Hepatocyte (in vitro differentiated cells): ENCODE results near the gene TFDP2.
"Not testable (repeated sequence)": the region's sequence is repeated elsewhere in the genome, so short reads cannot be mapped to it uniquely, and the experiment has no call there.

Source experiments
- EZH2 ChIP-seq: fragments of 200-600 bp; sonication (generic); IDR thresholded peaks from 2 replicates; pipeline ENCODE4 v1.6.1; 2016; ENCODE audit warnings: antibody characterized with exemption, mild to moderate bottlenecking, borderline replicate concordance
- EZH2phosphoT487 ChIP-seq: fragments of 200-600 bp; sonication (generic); IDR thresholded peaks from one replicate; pipeline ENCODE4 v1.6.1; 2018; ENCODE audit warnings: antibody characterized with exemption, mild to moderate bottlenecking, low read depth, moderate library complexity; ENCODE audit not compliant: unreplicated experiment, severe bottlenecking
- TF ChIP-seq, protein P1 (sequence below): fragments of 200-600 bp; sonication (generic); IDR thresholded peaks from 2 replicates; pipeline ENCODE4 v1.5.1; 2016; ENCODE audit warnings: antibody characterized with exemption, mild to moderate bottlenecking; ENCODE audit not compliant: poor library complexity

GRCh38 chr3:142088925-142089324 lies 60.4 kb downstream of the TFDP2 start:
- TF ChIP-seq, protein P1, sequence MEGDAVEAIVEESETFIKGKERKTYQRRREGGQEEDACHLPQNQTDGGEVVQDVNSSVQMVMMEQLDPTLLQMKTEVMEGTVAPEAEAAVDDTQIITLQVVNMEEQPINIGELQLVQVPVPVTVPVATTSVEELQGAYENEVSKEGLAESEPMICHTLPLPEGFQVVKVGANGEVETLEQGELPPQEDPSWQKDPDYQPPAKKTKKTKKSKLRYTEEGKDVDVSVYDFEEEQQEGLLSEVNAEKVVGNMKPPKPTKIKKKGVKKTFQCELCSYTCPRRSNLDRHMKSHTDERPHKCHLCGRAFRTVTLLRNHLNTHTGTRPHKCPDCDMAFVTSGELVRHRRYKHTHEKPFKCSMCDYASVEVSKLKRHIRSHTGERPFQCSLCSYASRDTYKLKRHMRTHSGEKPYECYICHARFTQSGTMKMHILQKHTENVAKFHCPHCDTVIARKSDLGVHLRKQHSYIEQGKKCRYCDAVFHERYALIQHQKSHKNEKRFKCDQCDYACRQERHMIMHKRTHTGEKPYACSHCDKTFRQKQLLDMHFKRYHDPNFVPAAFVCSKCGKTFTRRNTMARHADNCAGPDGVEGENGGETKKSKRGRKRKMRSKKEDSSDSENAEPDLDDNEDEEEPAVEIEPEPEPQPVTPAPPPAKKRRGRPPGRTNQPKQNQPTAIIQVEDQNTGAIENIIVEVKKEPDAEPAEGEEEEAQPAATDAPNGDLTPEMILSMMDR, result not testable (repeated sequence)
- not testable (repeated sequence) for TF ChIP-seq EZH2, EZH2phosphoT487
